Osteoblast (primary cell): Measurements from ENCODE around the gene BSN. TPM values are rescaled to one million over a fixed set of nuclear protein-coding genes. Genes with fewer than 3 reads are reported as not detected.
A peak's percentile ranks its signal among the peaks of the same experiment; 100 is the strongest.

Experiments used
- DNase-seq: peaks from one replicate; pipeline ENCODE4 v3.0.0; 2011; ENCODE audit warnings: low spot score, mixed read lengths; ENCODE audit not compliant: insufficient read length; ENCODE audit errors: missing footprints
- H2AFZ ChIP-seq: 2 replicates; pipeline ENCODE4 v1.6.0; 2011; ENCODE audit warnings: mild to moderate bottlenecking, low read length
- H3K27ac ChIP-seq: 2 replicates; pipeline ENCODE4 v1.5.1; 2011; ENCODE audit warnings: mild to moderate bottlenecking, low read depth, low read length, moderate library complexity
- H3K27me3 ChIP-seq: 2 replicates; pipeline ENCODE4 v1.6.0; 2012; ENCODE audit warnings: mild to moderate bottlenecking, control low read depth, inconsistent platforms, low read length, moderate library complexity; ENCODE audit not compliant: insufficient read depth
- H3K36me3 ChIP-seq: 2 replicates; pipeline ENCODE4 v1.5.1; 2011; ENCODE audit warnings: mild to moderate bottlenecking, low read length, control low read depth, moderate library complexity; ENCODE audit not compliant: insufficient read depth
- H3K4me1 ChIP-seq: 2 replicates; pipeline ENCODE4 v1.5.1; 2011; ENCODE audit warnings: mild to moderate bottlenecking, low read length, control low read depth, moderate library complexity; ENCODE audit not compliant: insufficient read depth
- H3K4me2 ChIP-seq: 2 replicates; pipeline ENCODE4 v1.6.0; 2011; ENCODE audit warnings: mild to moderate bottlenecking, low read length; ENCODE audit not compliant: insufficient read depth
- H3K4me3 ChIP-seq: fragments of 200-600 bp; sonication (generic); 3 replicates; pipeline ENCODE4 v1.5.1; 2012; ENCODE audit warnings: mild to moderate bottlenecking, low read length, inconsistent platforms; ENCODE audit not compliant: insufficient read depth
- H3K79me2 ChIP-seq: 2 replicates; pipeline ENCODE4 v1.6.0; 2012; ENCODE audit warnings: mild to moderate bottlenecking, low read length, control low read depth, inconsistent platforms; ENCODE audit not compliant: insufficient read depth
- H3K9me3 ChIP-seq: 2 replicates; pipeline ENCODE4 v1.5.1; 2011; ENCODE audit warnings: low read depth, low read length, control low read depth
- H4K20me1 ChIP-seq: 2 replicates; pipeline ENCODE4 v1.6.0; 2012; ENCODE audit warnings: mild to moderate bottlenecking, low read length, control low read depth; ENCODE audit not compliant: insufficient read depth
- CTCF ChIP-seq: IDR thresholded peaks from 2 replicates; pipeline ENCODE4 v1.5.1; 2011; ENCODE audit warnings: mild to moderate bottlenecking, low read depth, low read length, moderate library complexity; ENCODE audit errors: extremely low read depth
- total RNA-seq: library from RNA; depleted of rRNA; stranded (reverse); fragments of >200 nt; gene quantifications from 2 replicates; pipeline ENCODE4 v1.2.3, GENCODE V29; 2012

BSN gene
- total RNA-seq, 1 donor, result under 0.01 TPM

- no peaks in the 10 kb centered on the region for H3K9me3 ChIP-seq
- TF ChIP-seq CTCF, result no peak
Measured at GRCh38 chr3:49563040-49563578, 8.8 kb downstream of the BSN start.

GRCh38 chr3:49563766-49564165, 9.5 kb downstream of the BSN start:
- H3K36me3 ChIP-seq, result no peaks in the 10 kb centered on the region
- no peak overlapping the region for H3K4me2 ChIP-seq
- no peak for DNase-seq
- no peak overlapping the region for H3K27ac ChIP-seq
- no peaks in the 10 kb centered on the region for H4K20me1 ChIP-seq
- no peaks in the 10 kb centered on the region for H3K9me3 ChIP-seq
- peaks cover 10% of the 10 kb centered on the region for H3K27me3 ChIP-seq
- no peaks in the 10 kb centered on the region for H3K4me1 ChIP-seq
- no peaks in the 10 kb centered on the region for H3K79me2 ChIP-seq
- no peak for TF ChIP-seq CTCF
- H2AFZ ChIP-seq, result no peak overlapping the region
- no peak overlapping the region for H3K4me3 ChIP-seq

More at GRCh38 chr3:49563040-49563578, 8.8 kb downstream of the BSN start:
- Histone ChIP-seq H3K4me3 (no peak overlapping the region), H3K4me2 (no peak overlapping the region), H3K79me2 (no peaks in the 10 kb centered on the region), H4K20me1 (no peaks in the 10 kb centered on the region), H3K27me3 (peaks cover 10% of the 10 kb centered on the region), H2AFZ (no peak overlapping the region), H3K36me3 (no peaks in the 10 kb centered on the region), H3K27ac (no peak overlapping the region), H3K4me1 (no peaks in the 10 kb centered on the region)
- DNase-seq, result no peak

GRCh38 chr3:49566312-49566711, 12.0 kb downstream of the BSN start:
- Histone ChIP-seq H3K4me2 (no peak overlapping the region), H3K4me1 (no peaks in the 10 kb centered on the region), H3K27ac (no peak overlapping the region), H3K36me3 (no peaks in the 10 kb centered on the region), H3K9me3 (no peaks in the 10 kb centered on the region), H2AFZ (no peak overlapping the region), H3K4me3 (no peak overlapping the region), H3K79me2 (no peaks in the 10 kb centered on the region), H3K27me3 (peaks cover 16% of the 10 kb centered on the region), H4K20me1 (no peaks in the 10 kb centered on the region)
- peak; percentile 45 for TF ChIP-seq CTCF
- DNase-seq, result no peak

- no peak for DNase-seq
- TF ChIP-seq CTCF, result no peak
- H3K36me3 ChIP-seq, result no peaks in the 10 kb centered on the region
- H2AFZ ChIP-seq, result no peak overlapping the region
- H3K27me3 ChIP-seq, result peaks cover 22% of the 10 kb centered on the region
- no peak overlapping the region for H3K4me3 ChIP-seq
- no peak overlapping the region for H3K27ac ChIP-seq
- no peaks in the 10 kb centered on the region for H4K20me1 ChIP-seq
- no peak overlapping the region for H3K4me2 ChIP-seq
- no peaks in the 10 kb centered on the region for H3K79me2 ChIP-seq
- H3K4me1 ChIP-seq, result no peaks in the 10 kb centered on the region
- no peaks in the 10 kb centered on the region for H3K9me3 ChIP-seq
Measured at GRCh38 chr3:49567406-49567805, 13.1 kb downstream of the BSN start.
